AG04450 (cell line): ENCODE results near the gene TSKU. TPM values are rescaled to one million over a fixed set of nuclear protein-coding genes. Genes with fewer than 3 reads are reported as not detected.

ENCODE experiments used
- CTCF ChIA-PET: fragments of 300-600, 350-600 bp; formaldehyde crosslinking; extraction: SDS; loops from one replicate; lab custom pipeline; 2022; ENCODE audit warnings: antibody characterized with exemption, inconsistent platforms; lab: Charles Lee
- POLR2A ChIA-PET: fragments of 350-600 bp; formaldehyde crosslinking; extraction: SDS; loops from one replicate; lab custom pipeline; 2021; ENCODE audit warnings: antibody characterized with exemption, inconsistent platforms; lab: Yijun Ruan, JAX
- DNase-seq: peaks from one replicate; pipeline ENCODE4 v3.0.0-alpha.2; 2011; ENCODE audit warnings: low read depth, low spot score
- H3K27ac ChIP-seq: one replicate; pipeline ENCODE4 v1.5.1; 2012; ENCODE audit warnings: low read depth, low read length, control low read depth
- H3K27me3 ChIP-seq: one replicate; pipeline ENCODE4 v1.6.0; 2012; ENCODE audit warnings: low read length; ENCODE audit not compliant: control insufficient read depth, insufficient read depth
- H3K4me3 ChIP-seq: 2 replicates; pipeline ENCODE4 v1.5.1; 2011; ENCODE audit warnings: mild to moderate bottlenecking, low read depth, low read length, control low read depth
- H3K9me3 ChIP-seq: 2 replicates; pipeline ENCODE4 v1.5.1; 2012; ENCODE audit warnings: low read length; ENCODE audit not compliant: control insufficient read depth, insufficient read depth
- CTCF ChIP-seq: IDR thresholded peaks from 2 replicates; pipeline ENCODE4 v1.5.1; 2011; ENCODE audit warnings: low read depth, low read length, control low read depth, inconsistent platforms
- polyA plus RNA-seq: library from polyadenylated mRNA; depleted of rRNA; stranded (reverse); fragments of >200 nt; gene quantifications from 2 replicates; pipeline ENCODE4 v1.2.3, GENCODE V29; 2011

TSKU gene
- polyA plus RNA-seq, 1 experiment = 28.8 TPM

- TF ChIP-seq CTCF = no peak
- no peak for DNase-seq
- ChIA-PET CTCF (interaction anchor here (0.6 to 1.1 kb wide), 2 partner anchors 61 to 75 kb away, joined by 4 to 6 read pairs; no protein-coding TSS in a partner anchor), POLR2A (interaction anchor here (0.6 to 1.1 kb wide), 2 partner anchors 10 to 26 kb away, joined by 3 read pairs; no protein-coding TSS in a partner anchor)
- no peak overlapping the region for H3K4me3 ChIP-seq
- H3K27me3 ChIP-seq = no peaks in the 10 kb centered on the region
- H3K9me3 ChIP-seq = peaks cover 4% of the 10 kb centered on the region
- H3K27ac ChIP-seq = no peak overlapping the region
Measured at GRCh38 chr11:76795936-76796441, 12.8 kb downstream of the TSKU start.

DNA sequence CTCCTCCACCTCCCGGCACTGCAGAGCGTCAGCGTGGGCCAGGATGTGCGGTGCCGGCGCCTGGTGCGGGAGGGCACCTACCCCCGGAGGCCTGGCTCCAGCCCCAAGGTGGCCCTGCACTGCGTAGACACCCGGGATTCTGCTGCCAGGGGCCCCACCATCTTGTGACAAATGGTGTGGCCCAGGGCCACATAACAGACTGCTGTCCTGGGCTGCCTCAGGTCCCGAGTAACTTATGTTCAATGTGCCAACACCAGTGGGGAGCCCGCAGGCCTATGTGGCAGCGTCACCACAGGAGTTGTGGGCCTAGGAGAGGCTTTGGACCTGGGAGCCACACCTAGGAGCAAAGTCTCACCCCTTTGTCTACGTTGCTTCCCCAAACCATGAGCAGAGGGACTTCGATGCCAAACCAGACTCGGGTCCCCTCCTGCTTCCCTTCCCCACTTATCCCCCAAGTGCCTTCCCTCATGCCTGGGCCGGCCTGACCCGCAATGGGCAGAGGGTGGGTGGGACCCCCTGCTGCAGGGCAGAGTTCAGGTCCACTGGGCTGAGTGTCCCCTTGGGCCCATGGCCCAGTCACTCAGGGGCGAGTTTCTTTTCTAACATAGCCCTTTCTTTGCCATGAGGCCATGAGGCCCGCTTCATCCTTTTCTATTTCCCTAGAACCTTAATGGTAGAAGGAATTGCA lies 13.5 kb downstream of the TSKU start:
- no peak for DNase-seq
- ChIA-PET POLR2A (interaction anchor here (0.6 to 1.1 kb wide), 2 partner anchors 11 to 27 kb away, joined by 3 read pairs; no protein-coding TSS in a partner anchor), CTCF (interaction anchor here (1.1 kb wide), 1 partner anchor 62 kb away, joined by 4 read pairs; no protein-coding TSS in a partner anchor)
- Histone ChIP-seq H3K4me3 (no peak overlapping the region), H3K27ac (no peak overlapping the region), H3K27me3 (no peaks in the 10 kb centered on the region), H3K9me3 (no peaks in the 10 kb centered on the region; the same call in 1 of the 2 replicates)
- no peak for TF ChIP-seq CTCF

- H3K4me3 ChIP-seq = no peak overlapping the region
- ChIA-PET POLR2A (interaction anchor here (1.8 to 2.0 kb wide), 2 partner anchors 13 to 27 kb away, joined by 4 to 5 read pairs; no protein-coding TSS in a partner anchor), CTCF (interaction anchor here (1.1 to 6.1 kb wide), 11 partner anchors 7 to 121 kb away, joined by 3 to 99 read pairs (median 5); no protein-coding TSS in a partner anchor)
- no peaks in the 10 kb centered on the region; the same call in 1 of the 2 replicates for H3K9me3 ChIP-seq
- H3K27me3 ChIP-seq = no peaks in the 10 kb centered on the region
- TF ChIP-seq CTCF = no peak
- no peak overlapping the region for H3K27ac ChIP-seq
- no peak for DNase-seq
Measured at GRCh38 chr11:76797341-76798201, 14.4 kb downstream of the TSKU start.

- no peak for DNase-seq
- ChIA-PET POLR2A (interaction anchor here (1.0 to 2.0 kb wide), 3 partner anchors 14 to 63 kb away, joined by 3 to 5 read pairs (median 4); no protein-coding TSS in a partner anchor), CTCF (interaction anchor here (0.5 to 6.1 kb wide), 14 partner anchors 8 to 121 kb away, joined by 3 to 99 read pairs (median 4); no protein-coding TSS in a partner anchor)
- Histone ChIP-seq H3K4me3 (no peak overlapping the region), H3K27ac (no peak overlapping the region), H3K9me3 (no peaks in the 10 kb centered on the region; the same call in 1 of the 2 replicates), H3K27me3 (no peaks in the 10 kb centered on the region)
- no peak for TF ChIP-seq CTCF
Measured at GRCh38 chr11:76798202-76798581, 15.0 kb downstream of the TSKU start.
